Fibroblast of lung (primary cell): ENCODE data around the gene MEIS2. TPM values are rescaled to one million over a fixed set of nuclear protein-coding genes. Genes with fewer than 3 reads are reported as not detected.

ENCODE experiments used
- DNase-seq, 2 donors: peaks; one replicate each; pipeline versions ENCODE4 v3.0.0 to v3.0.0-alpha.2; 2010; ENCODE audit warnings: low read depth in 2 of 2
- H2AFZ ChIP-seq: 2 replicates; pipeline ENCODE4 v1.5.1; 2012; ENCODE audit warnings: low read length, control low read depth, inconsistent platforms
- H3K27ac ChIP-seq: 2 replicates; pipeline ENCODE4 v1.5.1; 2011; ENCODE audit warnings: low read length, control low read depth; ENCODE audit not compliant: insufficient read depth
- H3K27me3 ChIP-seq: 2 replicates; pipeline ENCODE4 v1.5.1; 2011; ENCODE audit warnings: mild to moderate bottlenecking, low read length; ENCODE audit not compliant: control insufficient read depth, insufficient read depth
- H3K36me3 ChIP-seq: 2 replicates; pipeline ENCODE4 v1.5.1; 2011; ENCODE audit warnings: low read length; ENCODE audit not compliant: control insufficient read depth, insufficient read depth
- H3K4me1 ChIP-seq: 2 replicates; pipeline ENCODE4 v1.5.1; 2011; ENCODE audit warnings: low read length; ENCODE audit not compliant: control insufficient read depth, insufficient read depth; ENCODE audit errors: extremely low read depth
- H3K4me2 ChIP-seq: 2 replicates; pipeline ENCODE4 v1.5.1; 2011; ENCODE audit warnings: low read length, control low read depth; ENCODE audit not compliant: insufficient read depth; ENCODE audit errors: extremely low read depth
- H3K4me3 ChIP-seq, 4 experiments: fragments of 200-600 bp in 1 of 4; sonication (generic) in 1 of 4; replicated peaks in 1 of 4; 2 replicates each; pipeline ENCODE4 v1.5.1; 2011 to 2016; ENCODE audit warnings: low read length in 4 of 4, low read depth in 3 of 4, mild to moderate bottlenecking in 3 of 4, control low read depth in 2 of 4, inconsistent platforms in 1 of 4, mixed read lengths in 1 of 4; ENCODE audit not compliant: insufficient read depth in 1 of 4; ENCODE audit errors: control extremely low read depth in 1 of 4
- H3K79me2 ChIP-seq: 2 replicates; pipeline ENCODE4 v1.5.1; 2012; ENCODE audit warnings: mild to moderate bottlenecking, low read length, inconsistent platforms; ENCODE audit not compliant: control insufficient read depth, insufficient read depth
- H3K9ac ChIP-seq: 2 replicates; pipeline ENCODE4 v1.5.1; 2011; ENCODE audit warnings: mild to moderate bottlenecking, low read length, control low read depth; ENCODE audit not compliant: insufficient read depth
- H3K9me3 ChIP-seq: 2 replicates; pipeline ENCODE4 v1.5.1; 2012; ENCODE audit warnings: low read depth, low read length; ENCODE audit not compliant: control insufficient read depth, insufficient read depth
- H4K20me1 ChIP-seq: 2 replicates; pipeline ENCODE4 v1.5.1; 2011; ENCODE audit warnings: low read length; ENCODE audit not compliant: control insufficient read depth, insufficient read depth; ENCODE audit errors: extremely low read depth
- CTCF ChIP-seq, 2 donors: IDR thresholded peaks in 1 of 2; conservative IDR thresholded peaks in 1 of 2; 1 replicate in 1 of 2; 2 replicates in 1 of 2; pipeline ENCODE4 v1.5.1; 2011 to 2012; ENCODE audit warnings: low read length in 2 of 2, control low read depth in 1 of 2, inconsistent platforms in 1 of 2, low read depth in 1 of 2, mild to moderate bottlenecking in 1 of 2
- EZH2 ChIP-seq: IDR thresholded peaks from 2 replicates; pipeline ENCODE4 v1.5.1; 2012; ENCODE audit warnings: low read length, control low read depth, mild to moderate bottlenecking; ENCODE audit errors: missing control alignments
- polyA plus RNA-seq, 2 donors: library from polyadenylated mRNA; depleted of rRNA in 1 of 2; stranded (reverse) in 1 of 2; unstranded in 1 of 2; fragments of >200 nt; gene quantifications; 2 replicates each; pipeline ENCODE4 v1.2.1, GENCODE V29; 2011 to 2012; ENCODE audit warnings: missing spikeins in 1 of 2
- total RNA-seq: library from RNA; depleted of rRNA; stranded (reverse); fragments of >200 nt; gene quantifications from 2 replicates; pipeline ENCODE4 v1.2.1, GENCODE V29; 2014

Gene MEIS2
- total and polyA plus RNA-seq, 2 donors (not counting 1 experiment from before 2014, with no cell fraction given) = 31.0 to 37.1 TPM

GRCh38 chr15:37059086-37059485 is 41.3 kb downstream of the MEIS2 start:
- Histone ChIP-seq H3K4me1 (no peaks in the 10 kb centered on the region), H3K36me3 (no peaks in the 10 kb centered on the region), H2AFZ (no peak overlapping the region), H3K27me3 (no peaks in the 10 kb centered on the region), H3K4me2 (peak overlapping the region; percentile 32), H4K20me1 (no peaks in the 10 kb centered on the region), H3K9ac (no peak overlapping the region), H3K79me2 (no peaks in the 10 kb centered on the region), H3K9me3 (no peaks in the 10 kb centered on the region), H3K4me3 (no peak overlapping the region), H3K27ac (no peak overlapping the region)
- TF ChIP-seq EZH2 (no peak), CTCF (conservative IDR thresholded peaks at IDR 0.05 in 1 of 2, IDR thresholded peaks at IDR 0.05 in 1 of 2; ENCODE audit: low read depth in 1 of 2, low read length in 2 of 2) (no peak)
- peak; percentile 91 to 94 for DNase-seq

- H3K36me3 ChIP-seq = no peaks in the 10 kb centered on the region
- TF ChIP-seq CTCF (conservative IDR thresholded peaks at IDR 0.05 in 1 of 2, IDR thresholded peaks at IDR 0.05 in 1 of 2; ENCODE audit: low read depth in 1 of 2, low read length in 2 of 2) (no peak), EZH2 (no peak)
- H3K9me3 ChIP-seq = no peaks in the 10 kb centered on the region
- H3K4me3 ChIP-seq = no peak overlapping the region
- H3K27me3 ChIP-seq = no peaks in the 10 kb centered on the region
- H3K79me2 ChIP-seq = no peaks in the 10 kb centered on the region
- peak in 1 of 2 donors; percentile 51 for DNase-seq
- H3K4me1 ChIP-seq = no peaks in the 10 kb centered on the region
- H4K20me1 ChIP-seq = no peaks in the 10 kb centered on the region
- H3K9ac ChIP-seq = no peak overlapping the region
- no peak overlapping the region for H3K27ac ChIP-seq
- no peak overlapping the region for H3K4me2 ChIP-seq
- no peak overlapping the region for H2AFZ ChIP-seq
Measured at GRCh38 chr15:37058316-37058985, 41.9 kb downstream of the MEIS2 start.

GRCh38 chr15:37057831-37058230 is 42.5 kb downstream of the MEIS2 start:
- TF ChIP-seq CTCF (conservative IDR thresholded peaks at IDR 0.05 in 1 of 2, IDR thresholded peaks at IDR 0.05 in 1 of 2; ENCODE audit: low read depth in 1 of 2, low read length in 2 of 2) (no peak), EZH2 (no peak)
- Histone ChIP-seq H2AFZ (no peak overlapping the region), H3K27me3 (no peaks in the 10 kb centered on the region), H3K4me3 (no peak overlapping the region), H3K27ac (no peak overlapping the region), H3K9me3 (no peaks in the 10 kb centered on the region), H3K4me1 (no peaks in the 10 kb centered on the region), H4K20me1 (no peaks in the 10 kb centered on the region), H3K79me2 (no peaks in the 10 kb centered on the region), H3K9ac (no peak overlapping the region), H3K4me2 (no peak overlapping the region), H3K36me3 (no peaks in the 10 kb centered on the region)
- peak in 1 of 2 donors; percentile 53 for DNase-seq
